ENCODE data around the gene CRBN.

The CRBN gene

GRCh38 chr3:3172627-3173026 is 6.9 kb downstream of the CRBN start:
- no peak for DNase-seq (ENCODE audit: low read depth in 2 of 2, low spot score in 1 of 2)

GRCh38 chr3:3170998-3171397 is 8.5 kb downstream of the CRBN start:
- DNase-seq (ENCODE audit: low read depth in 2 of 2, low spot score in 1 of 2), result no peak

- no peak for DNase-seq (ENCODE audit: low read depth in 2 of 2, low spot score in 1 of 2)
Measured at GRCh38 chr3:3165650-3166049, 13.8 kb downstream of the CRBN start.

GRCh38 chr3:3165241-3165640 is 14.2 kb downstream of the CRBN start:
- no peak for DNase-seq (ENCODE audit: low read depth in 2 of 2, low spot score in 1 of 2)

GRCh38 chr3:3160826-3161225 is 18.7 kb downstream of the CRBN start:
- DNase-seq (ENCODE audit: low read depth in 2 of 2, low spot score in 1 of 2), result no peak

GRCh38 chr3:3157484-3157883 is 22.0 kb downstream of the CRBN start:
- DNase-seq (ENCODE audit: low read depth in 2 of 2, low spot score in 1 of 2), result no peak

GRCh38 chr3:3154879-3155610 is 24.4 kb downstream of the CRBN start:
- no peak for DNase-seq (ENCODE audit: low read depth in 2 of 2, low spot score in 1 of 2)

- no peak for DNase-seq (ENCODE audit: low read depth in 2 of 2, low spot score in 1 of 2)
Measured at GRCh38 chr3:3151513-3151912, 28.0 kb downstream of the CRBN start.

- DNase-seq (ENCODE audit: low read depth in 2 of 2, low spot score in 1 of 2), result no peak
Measured at GRCh38 chr3:3149560-3149959, 29.9 kb downstream of the CRBN start.

GRCh38 chr3:3145831-3146230 is 33.7 kb downstream of the CRBN start:
- no peak for DNase-seq (ENCODE audit: low read depth in 2 of 2, low spot score in 1 of 2)

GRCh38 chr3:3141939-3142338 is 37.6 kb downstream of the CRBN start:
- DNase-seq (ENCODE audit: low read depth in 2 of 2, low spot score in 1 of 2), result no peak

- no peak for DNase-seq (ENCODE audit: low read depth in 2 of 2, low spot score in 1 of 2)
Measured at GRCh38 chr3:3137526-3137925, 42.0 kb downstream of the CRBN start.

- DNase-seq (ENCODE audit: low read depth in 2 of 2, low spot score in 1 of 2), result no peak
Measured at GRCh38 chr3:3134750-3135448, 44.6 kb downstream of the CRBN start.

GRCh38 chr3:3133500-3133899 is 46.0 kb downstream of the CRBN start:
- DNase-seq (ENCODE audit: low read depth in 2 of 2, low spot score in 1 of 2), result no peak

GRCh38 chr3:3129579-3129978 is 49.9 kb downstream of the CRBN start:
- DNase-seq (ENCODE audit: low read depth in 2 of 2, low spot score in 1 of 2), result no peak

GRCh38 chr3:3127432-3128010 is 52.0 kb downstream of the CRBN start:
- peak in 1 of 2 donors; percentile 8 for DNase-seq (ENCODE audit: low read depth in 2 of 2, low spot score in 1 of 2)

GRCh38 chr3:3126477-3127431 is 52.7 kb downstream of the CRBN start, which contains the start of gene TRNT1:
TRNT1 (plus strand) TSS chr3:3126940; CDS start chr3:3129041, 2,101 bp downstream.
- DNase-seq (ENCODE audit: low read depth in 2 of 2, low spot score in 1 of 2), result peak; percentile 91 to 94

- no peak for DNase-seq (ENCODE audit: low read depth in 2 of 2, low spot score in 1 of 2)
Measured at GRCh38 chr3:3125977-3126376, 53.5 kb downstream of the CRBN start.

GRCh38 chr3:3119393-3119851 is 60.1 kb downstream of the CRBN start:
- DNase-seq (ENCODE audit: low read depth in 2 of 2, low spot score in 1 of 2), result no peak

GRCh38 chr3:3117651-3118050 is 61.8 kb downstream of the CRBN start:
- DNase-seq (ENCODE audit: low read depth in 2 of 2, low spot score in 1 of 2), result no peak
